ENCODE results near the gene UROC1. TPM values are rescaled to one million over a fixed set of nuclear protein-coding genes. Genes with fewer than 3 reads are reported as not detected.

Gene UROC1
- total and polyA plus RNA-seq, 12 donors = 0.01 TPM; not detected in 11

GRCh38 chr3:126464997-126465396 lies 52.6 kb downstream of the UROC1 start:
- no peaks in the 10 kb centered on the region for H3K9me3 ChIP-seq
- TF ChIP-seq CTCF (IDR thresholded peaks at IDR 0.05) = no peak
- WGBS, 2 donors = 93 to 95% methylated on average over 11 of the region's 11 CpGs
- no peaks in the 10 kb centered on the region for H3K27me3 ChIP-seq
- peaks cover 6 to 61% (median 37%) of the 10 kb centered on the region in 9 donors for H3K4me1 ChIP-seq
- no peak overlapping the region for H3K27ac ChIP-seq
- ATAC-seq (no peak), DNase-seq (no peak)
- H3K36me3 ChIP-seq = peaks cover 0 to 100% (median 63%) of the 10 kb centered on the region in 9 donors
- H3K4me3 ChIP-seq = no peak overlapping the region
- intact Hi-C loops (cut with DNase I) = loop anchor here in 2 of 10 donors (10.0 kb wide), 2 partner anchors 70 to 210 kb away; partner anchors contain the start of gene CFAP100 (in 1 of the 2)

GRCh38 chr3:126464494-126464893 lies 53.1 kb downstream of the UROC1 start:
- TF ChIP-seq CTCF (IDR thresholded peaks at IDR 0.05) = no peak
- H3K27ac ChIP-seq = no peak overlapping the region
- intact Hi-C loops (cut with DNase I) = loop anchor here in 2 of 10 donors (10.0 kb wide), 2 partner anchors 70 to 210 kb away; partner anchors contain the start of gene CFAP100 (in 1 of the 2)
- DNase-seq (no peak), ATAC-seq (no peak)
- peaks cover 0 to 100% (median 63%) of the 10 kb centered on the region in 9 donors for H3K36me3 ChIP-seq
- no peaks in the 10 kb centered on the region for H3K27me3 ChIP-seq
- no peak overlapping the region for H3K4me3 ChIP-seq
- H3K9me3 ChIP-seq = no peaks in the 10 kb centered on the region
- H3K4me1 ChIP-seq = peaks cover 4 to 58% (median 33%) of the 10 kb centered on the region in 9 donors
- 68 to 72% methylated on average over 4 of the region's 4 CpGs for WGBS, 2 donors

GRCh38 chr3:126464093-126464492 lies 53.5 kb downstream of the UROC1 start:
- TF ChIP-seq CTCF (IDR thresholded peaks at IDR 0.05) = no peak
- intact Hi-C loops (cut with DNase I) = loop anchor here in 2 of 10 donors (10.0 kb wide), 2 partner anchors 69 to 209 kb away; partner anchors contain the start of gene CFAP100 (in 1 of the 2)
- 86 to 91% methylated on average over 4 of the region's 4 CpGs for WGBS, 2 donors

GRCh38 chr3:126463521-126463920 lies 54.1 kb downstream of the UROC1 start:
- Histone ChIP-seq H3K27me3 (no peaks in the 10 kb centered on the region), H3K27ac (no peak overlapping the region), H3K9me3 (no peaks in the 10 kb centered on the region), H3K4me3 (no peak overlapping the region), H3K36me3 (peaks cover 0 to 100% (median 67%) of the 10 kb centered on the region in 9 donors), H3K4me1 (peaks cover 0 to 48% (median 23%) of the 10 kb centered on the region in 9 donors)
- no peak for TF ChIP-seq CTCF (IDR thresholded peaks at IDR 0.05)
- ATAC-seq (no peak), DNase-seq (no peak)
- intact Hi-C loops (cut with DNase I) = loop anchor here in 2 of 10 donors (10.0 kb wide), 2 partner anchors 69 to 209 kb away; partner anchors contain the start of gene CFAP100 (in 1 of the 2)
- 95 to 98% methylated on average over 2 of the region's 2 CpGs for WGBS, 2 donors

More at GRCh38 chr3:126464093-126464492, 53.5 kb downstream of the UROC1 start:
- H3K27me3 ChIP-seq = no peaks in the 10 kb centered on the region
- DNase-seq (no peak), ATAC-seq (no peak)
- peaks cover 1 to 54% (median 29%) of the 10 kb centered on the region in 9 donors for H3K4me1 ChIP-seq
- peaks cover 0 to 100% (median 64%) of the 10 kb centered on the region in 9 donors for H3K36me3 ChIP-seq
- H3K4me3 ChIP-seq = no peak overlapping the region
- no peak overlapping the region for H3K27ac ChIP-seq
- H3K9me3 ChIP-seq = no peaks in the 10 kb centered on the region
